GM12875 (cell line): ENCODE results near the gene FHL2.

Source experiments
- H3K4me3 ChIP-seq: one replicate; pipeline ENCODE4 v1.5.1; 2011; ENCODE audit warnings: low read depth, low read length, control low read depth
- TF ChIP-seq, protein P1 (sequence below): IDR thresholded peaks from 2 replicates; pipeline ENCODE4 v1.5.1; 2011; ENCODE audit warnings: low read depth, mild to moderate bottlenecking, control low read depth, inconsistent platforms, low read length, moderate library complexity, borderline replicate concordance; ENCODE audit not compliant: insufficient read depth

Gene FHL2

DNA sequence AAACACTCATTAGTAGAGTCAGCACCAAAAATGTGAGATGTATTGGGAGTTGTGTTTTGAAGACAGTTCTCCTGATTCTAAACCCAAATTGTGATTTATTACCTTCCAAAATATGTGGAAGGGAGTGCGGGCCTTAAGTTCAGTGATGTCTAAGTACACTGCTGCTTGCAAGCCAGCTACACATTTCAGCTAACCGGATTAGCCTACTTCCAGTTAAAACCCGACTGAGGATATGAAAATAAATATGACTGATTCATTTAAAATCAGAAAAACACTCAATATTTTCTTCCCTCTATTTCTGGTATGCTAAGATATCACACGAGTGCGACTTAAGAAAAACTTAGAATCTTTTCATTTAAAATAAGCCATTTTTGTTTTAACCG is 907 bp downstream of the FHL2 start:
- TF ChIP-seq, protein P1, sequence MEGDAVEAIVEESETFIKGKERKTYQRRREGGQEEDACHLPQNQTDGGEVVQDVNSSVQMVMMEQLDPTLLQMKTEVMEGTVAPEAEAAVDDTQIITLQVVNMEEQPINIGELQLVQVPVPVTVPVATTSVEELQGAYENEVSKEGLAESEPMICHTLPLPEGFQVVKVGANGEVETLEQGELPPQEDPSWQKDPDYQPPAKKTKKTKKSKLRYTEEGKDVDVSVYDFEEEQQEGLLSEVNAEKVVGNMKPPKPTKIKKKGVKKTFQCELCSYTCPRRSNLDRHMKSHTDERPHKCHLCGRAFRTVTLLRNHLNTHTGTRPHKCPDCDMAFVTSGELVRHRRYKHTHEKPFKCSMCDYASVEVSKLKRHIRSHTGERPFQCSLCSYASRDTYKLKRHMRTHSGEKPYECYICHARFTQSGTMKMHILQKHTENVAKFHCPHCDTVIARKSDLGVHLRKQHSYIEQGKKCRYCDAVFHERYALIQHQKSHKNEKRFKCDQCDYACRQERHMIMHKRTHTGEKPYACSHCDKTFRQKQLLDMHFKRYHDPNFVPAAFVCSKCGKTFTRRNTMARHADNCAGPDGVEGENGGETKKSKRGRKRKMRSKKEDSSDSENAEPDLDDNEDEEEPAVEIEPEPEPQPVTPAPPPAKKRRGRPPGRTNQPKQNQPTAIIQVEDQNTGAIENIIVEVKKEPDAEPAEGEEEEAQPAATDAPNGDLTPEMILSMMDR = no peak
- no peak overlapping the region for H3K4me3 ChIP-seq

DNA sequence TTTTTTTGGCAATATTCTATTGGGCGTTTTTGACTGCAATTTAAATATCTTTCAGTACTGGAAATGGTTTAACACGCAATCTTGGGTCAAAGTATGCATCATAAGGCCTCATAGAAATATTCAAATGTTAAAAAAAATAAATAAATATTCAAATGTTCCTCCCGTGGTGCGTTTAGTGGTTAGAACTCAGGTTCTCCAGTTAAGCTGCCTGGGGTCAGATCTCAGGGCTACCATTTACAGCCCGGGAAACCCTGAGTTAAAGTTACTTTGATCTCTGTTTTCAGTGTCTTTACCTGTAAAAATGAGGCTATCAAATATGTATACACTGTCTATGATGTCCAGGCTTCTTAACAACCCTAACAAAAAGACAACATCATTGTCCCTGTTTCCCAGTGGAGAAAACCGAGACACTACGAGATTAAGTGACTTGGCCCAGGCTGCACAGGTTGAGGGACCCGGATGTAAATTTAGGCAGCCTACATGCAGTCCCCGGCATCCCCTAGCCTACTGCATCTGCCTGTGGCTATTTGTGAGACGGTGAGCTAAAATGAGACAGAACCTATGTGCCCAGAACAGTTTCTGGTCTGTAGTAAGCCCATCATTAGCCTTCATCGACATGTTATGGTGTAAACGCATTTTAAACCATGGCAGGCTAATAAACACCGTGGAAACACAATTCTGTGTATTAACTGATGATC is 1.7 kb downstream of the FHL2 start:
- TF ChIP-seq, protein P1 = no peak
- H3K4me3 ChIP-seq = no peak overlapping the region

DNA sequence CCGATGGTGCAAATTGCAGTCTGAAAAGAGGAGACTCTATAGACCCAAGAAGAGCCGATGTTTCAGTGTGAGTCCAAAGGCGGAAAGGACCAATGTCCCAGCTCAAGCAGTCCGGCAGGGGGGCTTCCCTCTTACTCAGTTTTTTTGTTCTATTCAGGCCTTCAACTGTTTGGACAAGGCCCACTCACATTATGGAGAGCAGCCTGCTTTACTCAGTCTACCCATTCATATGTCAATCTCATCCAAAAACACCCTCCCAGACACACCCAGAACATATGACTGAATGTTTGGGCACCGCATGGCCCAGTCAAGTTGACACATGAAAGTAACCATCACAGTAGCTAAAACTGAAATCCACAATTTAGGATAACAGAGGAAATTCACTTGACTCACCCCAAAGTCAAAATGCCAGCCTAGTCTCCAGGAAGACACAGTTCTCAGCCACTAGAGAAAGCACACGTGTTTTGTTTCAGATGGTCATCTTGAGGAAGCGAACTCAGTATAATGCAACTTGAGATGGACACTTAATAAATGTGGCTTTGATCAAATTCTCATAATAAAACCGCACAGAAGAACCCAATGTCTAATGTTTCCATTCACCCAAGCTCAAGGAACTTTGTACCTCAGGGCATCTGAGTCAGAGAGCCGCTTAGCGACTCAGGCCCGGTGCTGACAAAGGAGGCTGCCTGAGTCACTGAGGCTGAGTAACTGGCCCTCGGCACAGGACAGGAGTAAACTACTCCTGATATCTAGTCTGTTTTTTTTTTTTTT is 2.4 kb downstream of the FHL2 start:
- TF ChIP-seq, protein P1 = no peak
- no peak overlapping the region for H3K4me3 ChIP-seq

DNA sequence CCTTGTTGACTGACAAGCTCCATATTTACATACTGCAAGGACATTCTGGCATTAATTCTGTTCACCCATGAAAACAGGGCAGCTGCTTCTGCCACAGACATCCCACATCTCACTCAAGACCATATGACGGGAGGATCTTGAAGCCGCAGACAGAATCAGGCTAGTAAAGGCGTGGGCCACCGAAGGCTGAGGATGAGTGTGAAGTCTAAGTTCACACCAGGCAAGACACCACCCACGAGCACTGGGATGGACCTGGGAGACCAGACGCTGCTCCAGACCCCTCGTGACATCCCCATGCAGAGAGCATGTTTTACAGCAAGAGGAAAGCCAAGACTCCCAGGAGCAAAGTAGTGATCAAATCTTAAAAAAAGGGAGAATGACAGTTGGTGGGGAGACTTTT is 3.2 kb downstream of the FHL2 start:
- TF ChIP-seq, protein P1 = no peak
- no peak overlapping the region for H3K4me3 ChIP-seq

DNA sequence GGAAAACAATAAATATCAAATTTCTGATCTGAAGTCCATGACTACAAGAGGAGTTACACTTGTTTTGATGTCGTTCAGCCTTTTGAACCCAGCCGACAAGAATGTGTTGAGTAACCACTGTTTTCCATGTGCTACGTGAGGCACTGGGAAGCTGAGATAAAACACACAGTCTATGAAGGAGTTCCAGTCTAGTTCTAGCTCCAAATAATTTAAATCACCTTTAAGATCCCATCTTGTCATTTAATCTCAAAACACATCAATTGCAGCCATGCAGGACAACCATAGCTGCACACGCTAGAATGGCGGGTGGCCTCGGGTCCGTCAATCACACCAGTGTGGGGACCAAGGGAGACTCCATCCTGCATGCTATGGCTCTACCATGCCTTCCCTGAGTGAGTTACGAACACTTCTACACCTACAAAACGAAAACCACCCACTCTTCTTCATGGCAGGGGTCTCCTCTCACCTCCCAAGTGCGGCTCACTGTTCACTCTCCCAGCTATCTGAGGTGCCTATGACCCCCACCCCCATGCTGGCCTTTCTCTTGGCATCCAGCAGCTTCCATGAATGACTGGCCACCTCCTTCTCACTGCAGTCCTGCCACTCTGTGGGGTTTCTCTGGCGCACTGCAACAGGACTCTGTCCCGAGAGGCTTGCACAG is 3.8 kb downstream of the FHL2 start:
- TF ChIP-seq, protein P1 = no peak
- no peak overlapping the region for H3K4me3 ChIP-seq

DNA sequence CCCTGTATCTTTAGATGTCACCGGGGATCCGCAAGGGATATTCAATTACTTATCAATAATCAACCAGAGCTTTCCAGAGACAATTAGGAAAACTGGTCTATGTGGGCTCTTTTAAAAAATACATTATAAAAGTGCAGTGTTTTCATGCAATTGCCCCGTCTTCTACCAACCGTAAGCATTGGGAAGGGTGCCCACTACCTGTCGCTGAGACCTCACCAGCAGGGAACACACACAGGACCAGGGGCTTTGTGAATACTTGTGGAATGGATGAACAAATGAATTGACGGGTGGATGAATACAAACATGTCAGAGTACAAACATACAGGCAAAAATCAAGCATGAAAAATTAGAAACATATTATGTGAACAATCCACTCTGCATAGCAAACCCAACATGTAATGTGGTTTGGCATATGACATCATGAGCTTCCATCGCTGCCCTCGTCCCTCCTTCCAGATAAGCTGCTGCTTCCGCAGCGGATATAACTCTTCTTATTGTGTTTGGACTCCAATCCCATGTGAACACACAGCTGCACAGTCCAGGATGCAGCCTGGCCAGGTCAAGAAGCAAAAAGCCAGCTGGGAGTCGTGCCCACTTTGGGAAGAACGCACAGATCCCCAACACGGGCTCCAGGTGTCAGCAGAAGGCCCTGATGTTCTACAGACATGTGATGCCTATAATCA is 5.3 kb downstream of the FHL2 start:
- TF ChIP-seq, protein P1 = no peak
- no peak overlapping the region for H3K4me3 ChIP-seq
